ENCODE results near the gene HLA-DMA.
"Not testable (repeated sequence)": the region's sequence is repeated elsewhere in the genome, so short reads cannot be mapped to it uniquely, and the experiment has no call there.

Gene HLA-DMA

GRCh38 chr6:32947552-32948465 is 5.1 kb downstream of the HLA-DMA start:
- H3K36me3 ChIP-seq (ENCODE audit: control insufficient read depth, insufficient read depth, low read length): no peaks in the 10 kb centered on the region
- H3K4me1 ChIP-seq (ENCODE audit: control insufficient read depth, insufficient read depth, low read length): no peaks in the 10 kb centered on the region
- no peak overlapping the region for H3K4me3 ChIP-seq (ENCODE audit: low read depth, low read length)

GRCh38 chr6:32946893-32947292 is 6.0 kb downstream of the HLA-DMA start:
- Histone ChIP-seq H3K4me1 (ENCODE audit: control insufficient read depth, insufficient read depth, low read length) (no peaks in the 10 kb centered on the region), H3K4me3 (ENCODE audit: low read depth, low read length) (no peak overlapping the region), H3K36me3 (ENCODE audit: control insufficient read depth, insufficient read depth, low read length) (no peaks in the 10 kb centered on the region), H3K27me3 (ENCODE audit: control insufficient read depth, insufficient read depth, low read length) (no peaks in the 10 kb centered on the region), H3K9me3 (ENCODE audit: control insufficient read depth, insufficient read depth, low read length) (no peaks in the 10 kb centered on the region), H3K9ac (ENCODE audit: low read depth, low read length) (no peak overlapping the region)

More at GRCh38 chr6:32947552-32948465, 5.1 kb downstream of the HLA-DMA start:
- Histone ChIP-seq H3K27me3 (ENCODE audit: control insufficient read depth, insufficient read depth, low read length) (no peaks in the 10 kb centered on the region), H3K9me3 (ENCODE audit: control insufficient read depth, insufficient read depth, low read length) (no peaks in the 10 kb centered on the region), H3K9ac (ENCODE audit: low read depth, low read length) (no peak overlapping the region)

DNA sequence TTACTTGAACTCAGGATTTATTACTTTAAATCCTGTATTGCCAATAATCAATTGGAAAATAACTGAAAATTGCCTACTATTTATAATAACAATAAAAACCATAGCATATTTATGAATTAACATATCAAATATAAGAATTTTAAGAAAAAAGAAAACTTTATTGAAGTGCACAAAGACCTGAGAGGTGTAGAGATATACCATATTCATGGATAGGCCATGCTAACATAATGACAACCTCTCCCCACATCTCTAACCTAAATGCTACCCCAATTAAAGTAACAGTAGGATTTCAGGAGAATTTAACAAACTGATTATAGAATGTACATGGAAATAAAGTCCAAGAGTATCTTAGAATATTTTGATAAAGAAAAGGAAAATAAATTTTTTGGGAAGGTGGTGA is 6.9 kb downstream of the HLA-DMA start:
- H3K36me3 ChIP-seq (ENCODE audit: control insufficient read depth, insufficient read depth, low read length): no peaks in the 10 kb centered on the region
- H3K9ac ChIP-seq (ENCODE audit: low read depth, low read length): no peak overlapping the region
- no peaks in the 10 kb centered on the region for H3K27me3 ChIP-seq (ENCODE audit: control insufficient read depth, insufficient read depth, low read length)
- H3K4me3 ChIP-seq (ENCODE audit: low read depth, low read length): no peak overlapping the region
- no peaks in the 10 kb centered on the region for H3K9me3 ChIP-seq (ENCODE audit: control insufficient read depth, insufficient read depth, low read length)
- H3K4me1 ChIP-seq (ENCODE audit: control insufficient read depth, insufficient read depth, low read length): peaks cover 6% of the 10 kb centered on the region

GRCh38 chr6:32945108-32945760 is 7.7 kb downstream of the HLA-DMA start:
- Histone ChIP-seq H3K9ac (ENCODE audit: low read depth, low read length) (no peak overlapping the region), H3K4me3 (ENCODE audit: low read depth, low read length) (no peak overlapping the region), H3K27me3 (ENCODE audit: control insufficient read depth, insufficient read depth, low read length) (no peaks in the 10 kb centered on the region), H3K9me3 (ENCODE audit: control insufficient read depth, insufficient read depth, low read length) (no peaks in the 10 kb centered on the region), H3K36me3 (ENCODE audit: control insufficient read depth, insufficient read depth, low read length) (no peaks in the 10 kb centered on the region), H3K4me1 (ENCODE audit: control insufficient read depth, insufficient read depth, low read length) (peaks cover 6% of the 10 kb centered on the region)

DNA sequence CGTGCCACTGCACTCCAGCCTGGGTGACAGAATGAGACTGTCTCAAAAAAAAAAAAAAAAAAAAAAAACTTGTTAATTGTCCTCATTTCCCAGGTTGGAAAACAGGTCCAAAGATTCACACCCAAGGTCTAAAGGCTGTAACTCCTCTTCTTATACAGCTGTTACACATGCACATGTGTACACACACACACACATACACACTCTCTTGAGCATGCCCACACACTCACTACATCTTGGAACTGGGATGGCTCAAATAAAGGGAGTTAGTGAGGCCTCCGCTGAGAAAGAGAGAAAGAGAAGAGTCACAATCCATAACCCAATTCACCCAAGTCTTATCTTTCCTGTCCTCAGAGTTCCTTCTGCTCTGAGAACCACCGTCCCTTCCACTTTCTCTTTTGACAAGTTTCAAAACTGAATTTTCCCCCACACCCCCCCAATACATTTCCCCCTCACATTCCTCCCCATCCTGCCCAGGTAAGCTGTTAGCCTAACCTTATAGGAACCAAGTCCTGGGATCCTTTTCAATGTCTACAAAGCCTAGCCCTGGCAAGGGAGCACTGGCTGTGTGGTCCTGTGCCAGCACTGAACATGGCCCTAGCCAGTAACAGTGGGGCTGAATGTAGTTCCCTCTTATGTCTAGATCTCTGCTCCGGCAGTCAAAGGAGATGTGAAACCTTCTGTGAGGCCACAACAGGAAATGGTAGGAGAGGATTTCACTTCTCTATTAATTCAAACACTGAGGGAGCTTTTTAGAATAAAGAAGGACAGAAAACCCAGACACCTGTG is 8.8 kb downstream of the HLA-DMA start:
- peaks cover 6% of the 10 kb centered on the region for H3K4me1 ChIP-seq (ENCODE audit: control insufficient read depth, insufficient read depth, low read length)
- H3K9ac ChIP-seq (ENCODE audit: low read depth, low read length): no peak overlapping the region
- no peaks in the 10 kb centered on the region for H3K9me3 ChIP-seq (ENCODE audit: control insufficient read depth, insufficient read depth, low read length)
- H3K36me3 ChIP-seq (ENCODE audit: control insufficient read depth, insufficient read depth, low read length): no peaks in the 10 kb centered on the region
- H3K27me3 ChIP-seq (ENCODE audit: control insufficient read depth, insufficient read depth, low read length): no peaks in the 10 kb centered on the region
- no peak overlapping the region for H3K4me3 ChIP-seq (ENCODE audit: low read depth, low read length)

DNA sequence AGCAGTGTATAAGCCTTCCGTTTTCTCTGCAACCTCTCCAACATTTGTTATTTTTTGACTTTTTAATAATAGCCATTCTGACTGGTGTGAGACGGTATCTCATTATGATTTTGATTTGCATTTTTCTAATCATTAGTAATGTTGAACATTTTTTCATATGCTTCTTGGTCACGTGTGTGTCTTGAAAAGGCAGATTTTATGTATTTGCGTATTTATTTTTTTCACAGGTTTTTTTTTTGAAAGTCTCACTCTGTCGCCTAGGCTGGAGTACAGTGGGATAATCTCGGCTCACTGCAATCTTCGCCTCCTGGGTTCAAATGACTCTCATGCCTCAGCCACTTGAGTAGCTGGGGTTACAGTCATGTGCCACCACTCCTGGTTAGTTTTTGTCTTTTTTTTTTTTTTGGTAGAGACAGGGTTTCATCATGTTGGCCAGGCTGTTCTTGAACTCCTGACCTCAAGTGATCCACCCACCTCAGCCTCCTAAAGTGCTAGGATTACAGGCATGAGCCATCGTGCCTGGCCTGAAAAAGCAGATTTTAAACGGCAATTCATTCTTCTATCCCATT is 10.3 kb downstream of the HLA-DMA start:
- not testable (repeated sequence) for H3K9ac ChIP-seq (ENCODE audit: low read depth, low read length); H3K36me3 ChIP-seq (ENCODE audit: control insufficient read depth, insufficient read depth, low read length); H3K4me3 ChIP-seq (ENCODE audit: low read depth, low read length); H3K27me3 ChIP-seq (ENCODE audit: control insufficient read depth, insufficient read depth, low read length); H3K9me3 ChIP-seq (ENCODE audit: control insufficient read depth, insufficient read depth, low read length); H3K4me1 ChIP-seq (ENCODE audit: control insufficient read depth, insufficient read depth, low read length)

DNA sequence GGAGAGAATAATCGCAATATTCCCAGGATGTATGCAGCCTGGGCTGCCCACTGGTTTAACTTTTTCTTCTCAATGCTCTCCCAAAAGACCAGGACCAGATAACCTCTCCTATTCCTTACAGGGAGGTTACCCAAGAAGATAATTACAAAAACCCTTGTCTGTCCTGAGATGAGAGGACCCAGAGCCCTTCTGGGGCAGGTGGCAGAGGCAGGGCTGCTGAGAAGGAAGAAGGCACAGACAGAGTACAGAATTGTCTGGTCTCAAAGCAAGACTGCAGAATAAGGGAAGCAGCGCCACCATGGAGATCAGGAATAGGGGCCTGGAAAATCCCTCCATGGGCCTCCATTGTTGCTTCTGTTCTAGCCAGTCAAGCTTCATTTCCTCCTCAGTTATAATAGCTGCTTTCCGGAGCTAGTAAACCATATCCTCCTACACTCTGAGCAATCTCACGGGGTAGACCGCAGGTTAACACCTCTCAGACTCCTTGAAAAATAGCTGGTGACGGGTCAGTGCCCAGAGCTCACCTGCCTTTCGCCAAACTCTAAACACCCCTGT is 11.6 kb downstream of the HLA-DMA start:
- H3K9me3 ChIP-seq (ENCODE audit: control insufficient read depth, insufficient read depth, low read length): no peaks in the 10 kb centered on the region
- H3K27me3 ChIP-seq (ENCODE audit: control insufficient read depth, insufficient read depth, low read length): no peaks in the 10 kb centered on the region
- no peak overlapping the region for H3K4me3 ChIP-seq (ENCODE audit: low read depth, low read length)
- H3K36me3 ChIP-seq (ENCODE audit: control insufficient read depth, insufficient read depth, low read length): no peaks in the 10 kb centered on the region
- no peak overlapping the region for H3K9ac ChIP-seq (ENCODE audit: low read depth, low read length)
- H3K4me1 ChIP-seq (ENCODE audit: control insufficient read depth, insufficient read depth, low read length): peaks cover 6% of the 10 kb centered on the region

- H3K4me1 ChIP-seq (ENCODE audit: control insufficient read depth, insufficient read depth, low read length): peaks cover 6% of the 10 kb centered on the region
Observed at GRCh38 chr6:32940656-32941213, 12.2 kb downstream of the HLA-DMA start, which contains the start of gene HLA-DMB. Gene HLA-DMB, minus strand, starts transcription at chr6:32941028. Its CDS starts 221 bp downstream, at chr6:32940807.

GRCh38 chr6:32938494-32938893 is 14.4 kb downstream of the HLA-DMA start:
- Histone ChIP-seq H3K4me3 (ENCODE audit: low read depth, low read length) (no peak overlapping the region), H3K36me3 (ENCODE audit: control insufficient read depth, insufficient read depth, low read length) (no peaks in the 10 kb centered on the region), H3K9ac (ENCODE audit: low read depth, low read length) (no peak overlapping the region), H3K9me3 (ENCODE audit: control insufficient read depth, insufficient read depth, low read length) (no peaks in the 10 kb centered on the region), H3K27me3 (ENCODE audit: control insufficient read depth, insufficient read depth, low read length) (no peaks in the 10 kb centered on the region), H3K4me1 (ENCODE audit: control insufficient read depth, insufficient read depth, low read length) (peaks cover 6% of the 10 kb centered on the region)

More at GRCh38 chr6:32940656-32941213, 12.2 kb downstream of the HLA-DMA start, which contains the start of gene HLA-DMB:
- Histone ChIP-seq H3K27me3 (ENCODE audit: control insufficient read depth, insufficient read depth, low read length) (no peaks in the 10 kb centered on the region), H3K9me3 (ENCODE audit: control insufficient read depth, insufficient read depth, low read length) (no peaks in the 10 kb centered on the region), H3K4me3 (ENCODE audit: low read depth, low read length) (peak within 1 kb of the TSS; percentile 49), H3K9ac (ENCODE audit: low read depth, low read length) (no peak within 1 kb of the TSS), H3K36me3 (ENCODE audit: control insufficient read depth, insufficient read depth, low read length) (no peaks in the 10 kb centered on the region)

DNA sequence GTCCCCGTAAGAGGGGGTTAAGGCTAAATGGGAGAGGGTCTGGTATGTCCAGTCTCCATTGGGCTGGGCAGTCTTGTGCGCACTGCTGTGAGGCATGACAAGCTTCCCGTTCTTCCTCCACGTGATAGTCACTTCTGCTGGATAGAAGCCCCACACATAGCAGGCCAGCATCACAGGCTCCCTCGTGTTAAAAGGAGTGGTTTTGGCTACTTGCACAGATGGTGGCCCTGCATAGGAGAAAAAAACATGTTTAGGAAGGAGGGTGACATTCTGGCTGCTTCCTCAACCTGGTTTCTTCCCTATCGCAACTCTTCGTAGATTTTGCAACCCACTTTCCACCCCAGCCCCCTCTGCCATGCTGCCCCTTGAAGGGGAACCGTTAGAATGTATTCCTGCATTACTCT is 15.7 kb downstream of the HLA-DMA start:
- no peaks in the 10 kb centered on the region for H3K27me3 ChIP-seq (ENCODE audit: control insufficient read depth, insufficient read depth, low read length)
- no peaks in the 10 kb centered on the region for H3K36me3 ChIP-seq (ENCODE audit: control insufficient read depth, insufficient read depth, low read length)
- H3K4me1 ChIP-seq (ENCODE audit: control insufficient read depth, insufficient read depth, low read length): peaks cover 6% of the 10 kb centered on the region
- no peak overlapping the region for H3K9ac ChIP-seq (ENCODE audit: low read depth, low read length)
- H3K9me3 ChIP-seq (ENCODE audit: control insufficient read depth, insufficient read depth, low read length): no peaks in the 10 kb centered on the region
- no peak overlapping the region for H3K4me3 ChIP-seq (ENCODE audit: low read depth, low read length)
